Prostate gland (tissue), 2 donors: ENCODE data around the gene BICDL1.

Experiments
- CTCF ChIP-seq, 4 experiments: fragments of 200-600 bp in 2 of 4; fragments of 450-650 bp in 2 of 4; sonication (generic) in 2 of 4; IDR thresholded peaks; 1 replicate in 3 of 4; 2 replicates in 1 of 4; pipeline ENCODE4 v1.5.1; 2016 to 2019; ENCODE audit warnings: antibody characterized with exemption in 4 of 4, mild to moderate bottlenecking in 2 of 4, moderate library complexity in 2 of 4
- POLR2A ChIP-seq: fragments of 450-650 bp; IDR thresholded peaks from one replicate; pipeline ENCODE4 v1.6.1; 2016; ENCODE audit warnings: antibody characterized with exemption, mild to moderate bottlenecking
- POLR2AphosphoS5 ChIP-seq: sonication (generic); formaldehyde crosslinking; IDR thresholded peaks from one replicate; pipeline ENCODE4 v1.6.1; 2017; ENCODE audit warnings: antibody characterized with exemption

GRCh38 chr12:119964123-119964522 lies 24.9 kb upstream of the BICDL1 start:
- TF ChIP-seq CTCF (IDR thresholded peaks at IDR 0.05) (no peak), POLR2A (no peak), POLR2AphosphoS5 (no peak)
